Measurements from ENCODE around the gene ALOX12. TPM values are rescaled to one million over a fixed set of nuclear protein-coding genes. Genes with fewer than 3 reads are reported as not detected.
A peak's percentile ranks its signal among the peaks of the same experiment; 100 is the strongest.
"Not testable (repeated sequence)": the region's sequence is repeated elsewhere in the genome, so short reads cannot be mapped to it uniquely, and the experiment has no call there.

ALOX12 gene
- total RNA-seq, 1 donor: not detected

DNA sequence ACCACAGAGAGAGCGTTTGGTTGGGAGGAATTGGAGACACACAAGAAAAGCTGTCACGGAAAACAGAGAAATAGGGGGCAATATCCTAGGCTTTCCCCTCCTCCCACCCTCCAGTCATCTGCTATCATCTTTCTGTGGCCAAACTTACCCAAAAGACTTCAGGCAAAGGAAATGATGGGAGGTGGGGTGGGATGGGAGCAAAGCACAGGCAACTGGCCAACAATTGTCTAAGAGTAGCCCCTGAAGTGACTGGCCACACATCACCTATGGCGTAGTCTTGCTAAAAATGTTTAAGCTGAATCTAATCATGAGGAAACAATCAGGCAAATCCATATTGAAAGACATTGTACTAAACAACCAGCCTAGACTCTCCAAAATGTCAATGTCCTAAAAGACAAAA lies 46.9 kb upstream of the ALOX12 start:
- Histone ChIP-seq H3K27ac (ENCODE audit: low read depth, low read length) (no peak overlapping the region), H3K4me3 (ENCODE audit: insufficient read depth, low read length) (no peak overlapping the region), H3K27me3 (ENCODE audit: insufficient read depth, low read length) (no peaks in the 10 kb centered on the region), H2AFZ (ENCODE audit: low read length) (peak overlapping the region; percentile 16), H4K20me1 (ENCODE audit: insufficient read depth, low read length) (no peaks in the 10 kb centered on the region), H3K4me2 (ENCODE audit: insufficient read depth, low read length) (no peak overlapping the region), H3K79me2 (ENCODE audit: insufficient read depth, low read length) (no peaks in the 10 kb centered on the region), H3K4me1 (ENCODE audit: insufficient read depth, low read length) (no peaks in the 10 kb centered on the region), H3K9me3 (ENCODE audit: low read depth, low read length) (no peaks in the 10 kb centered on the region), H3K36me3 (ENCODE audit: insufficient read depth, low read length) (no peaks in the 10 kb centered on the region)
- TF ChIP-seq, protein P1, sequence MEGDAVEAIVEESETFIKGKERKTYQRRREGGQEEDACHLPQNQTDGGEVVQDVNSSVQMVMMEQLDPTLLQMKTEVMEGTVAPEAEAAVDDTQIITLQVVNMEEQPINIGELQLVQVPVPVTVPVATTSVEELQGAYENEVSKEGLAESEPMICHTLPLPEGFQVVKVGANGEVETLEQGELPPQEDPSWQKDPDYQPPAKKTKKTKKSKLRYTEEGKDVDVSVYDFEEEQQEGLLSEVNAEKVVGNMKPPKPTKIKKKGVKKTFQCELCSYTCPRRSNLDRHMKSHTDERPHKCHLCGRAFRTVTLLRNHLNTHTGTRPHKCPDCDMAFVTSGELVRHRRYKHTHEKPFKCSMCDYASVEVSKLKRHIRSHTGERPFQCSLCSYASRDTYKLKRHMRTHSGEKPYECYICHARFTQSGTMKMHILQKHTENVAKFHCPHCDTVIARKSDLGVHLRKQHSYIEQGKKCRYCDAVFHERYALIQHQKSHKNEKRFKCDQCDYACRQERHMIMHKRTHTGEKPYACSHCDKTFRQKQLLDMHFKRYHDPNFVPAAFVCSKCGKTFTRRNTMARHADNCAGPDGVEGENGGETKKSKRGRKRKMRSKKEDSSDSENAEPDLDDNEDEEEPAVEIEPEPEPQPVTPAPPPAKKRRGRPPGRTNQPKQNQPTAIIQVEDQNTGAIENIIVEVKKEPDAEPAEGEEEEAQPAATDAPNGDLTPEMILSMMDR (IDR thresholded peaks at IDR 0.05; ENCODE audit: extremely low read depth, low read depth, low read length): no peak
- no peak for DNase-seq (ENCODE audit: insufficient read length, low spot score, missing footprints)

DNA sequence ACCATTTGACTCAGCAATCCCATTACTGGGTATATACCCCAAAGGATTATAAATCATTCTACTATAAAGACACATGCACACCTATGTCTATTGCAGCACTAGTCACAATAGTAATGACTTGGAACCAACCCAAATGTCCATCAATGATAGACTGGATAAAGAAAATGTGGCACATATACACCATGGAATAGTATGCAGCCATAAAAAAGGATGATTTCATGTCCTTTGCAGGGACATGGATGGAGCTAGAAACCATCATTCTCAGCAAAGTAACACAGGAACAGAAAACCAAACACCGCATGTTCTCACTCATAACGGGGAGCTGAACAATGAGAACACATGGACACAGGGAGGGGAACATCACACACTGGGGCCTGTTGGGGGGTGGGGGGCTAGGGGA lies 44.9 kb upstream of the ALOX12 start:
- not testable (repeated sequence) for DNase-seq (ENCODE audit: insufficient read length, low spot score, missing footprints); H3K79me2 ChIP-seq (ENCODE audit: insufficient read depth, low read length); H3K27ac ChIP-seq (ENCODE audit: low read depth, low read length); H3K9me3 ChIP-seq (ENCODE audit: low read depth, low read length); H3K4me3 ChIP-seq (ENCODE audit: insufficient read depth, low read length); H2AFZ ChIP-seq (ENCODE audit: low read length); H3K36me3 ChIP-seq (ENCODE audit: insufficient read depth, low read length); H3K27me3 ChIP-seq (ENCODE audit: insufficient read depth, low read length); H4K20me1 ChIP-seq (ENCODE audit: insufficient read depth, low read length); H3K4me1 ChIP-seq (ENCODE audit: insufficient read depth, low read length); H3K4me2 ChIP-seq (ENCODE audit: insufficient read depth, low read length)

DNA sequence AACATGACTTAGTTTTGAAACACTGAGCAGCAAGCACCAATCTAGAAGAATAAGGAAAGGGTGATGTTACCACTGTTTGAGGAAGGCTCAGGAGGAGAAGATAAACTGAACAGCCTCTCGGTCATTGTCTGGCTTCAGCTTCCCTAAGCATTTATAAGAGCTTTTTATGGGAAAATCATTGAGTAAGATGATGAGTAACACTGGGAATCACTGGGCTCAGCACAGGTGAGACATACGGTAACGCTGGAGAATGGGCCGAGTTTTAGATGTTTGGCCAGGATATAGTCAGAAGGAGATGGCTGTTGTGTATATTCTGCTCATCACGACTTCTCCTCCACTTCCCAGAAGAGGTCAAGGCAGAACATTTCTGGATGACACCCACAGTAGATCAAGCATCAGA lies 42.2 kb upstream of the ALOX12 start:
- no peak overlapping the region for H3K4me2 ChIP-seq (ENCODE audit: insufficient read depth, low read length)
- H4K20me1 ChIP-seq (ENCODE audit: insufficient read depth, low read length): no peaks in the 10 kb centered on the region
- DNase-seq (ENCODE audit: insufficient read length, low spot score, missing footprints): no peak
- H3K27ac ChIP-seq (ENCODE audit: low read depth, low read length): no peak overlapping the region
- H3K9me3 ChIP-seq (ENCODE audit: low read depth, low read length): no peaks in the 10 kb centered on the region
- H3K79me2 ChIP-seq (ENCODE audit: insufficient read depth, low read length): no peaks in the 10 kb centered on the region
- no peaks in the 10 kb centered on the region for H3K36me3 ChIP-seq (ENCODE audit: insufficient read depth, low read length)
- H3K4me3 ChIP-seq (ENCODE audit: insufficient read depth, low read length): no peak overlapping the region
- TF ChIP-seq, protein P1 (IDR thresholded peaks at IDR 0.05; ENCODE audit: extremely low read depth, low read depth, low read length): no peak
- H3K27me3 ChIP-seq (ENCODE audit: insufficient read depth, low read length): no peaks in the 10 kb centered on the region
- no peaks in the 10 kb centered on the region for H3K4me1 ChIP-seq (ENCODE audit: insufficient read depth, low read length)
- H2AFZ ChIP-seq (ENCODE audit: low read length): no peak overlapping the region

DNA sequence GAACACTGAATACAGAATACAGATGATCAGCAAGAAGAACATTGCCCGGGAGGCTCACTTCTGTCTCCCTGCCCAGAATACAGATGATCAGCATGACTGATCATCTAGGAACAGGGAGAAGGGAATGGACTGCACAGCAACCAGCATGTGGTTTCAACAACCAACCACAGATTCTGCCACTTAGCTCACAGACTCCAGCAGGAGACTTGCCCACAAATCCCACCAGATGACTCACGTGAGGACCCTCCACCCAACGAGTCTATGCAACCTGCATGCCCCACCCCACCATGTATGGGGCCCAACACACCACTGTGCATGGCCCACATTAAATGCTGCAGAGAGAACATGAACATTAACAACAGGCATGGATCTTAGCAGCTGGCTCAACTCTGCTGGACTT lies 36.1 kb upstream of the ALOX12 start:
- H3K36me3 ChIP-seq (ENCODE audit: insufficient read depth, low read length): no peaks in the 10 kb centered on the region
- TF ChIP-seq, protein P1 (IDR thresholded peaks at IDR 0.05; ENCODE audit: extremely low read depth, low read depth, low read length): no peak
- H3K27ac ChIP-seq (ENCODE audit: low read depth, low read length): no peak overlapping the region
- no peak overlapping the region for H2AFZ ChIP-seq (ENCODE audit: low read length)
- no peak overlapping the region for H3K4me2 ChIP-seq (ENCODE audit: insufficient read depth, low read length)
- DNase-seq (ENCODE audit: insufficient read length, low spot score, missing footprints): no peak
- peaks cover 4% of the 10 kb centered on the region for H3K27me3 ChIP-seq (ENCODE audit: insufficient read depth, low read length)
- no peaks in the 10 kb centered on the region for H3K9me3 ChIP-seq (ENCODE audit: low read depth, low read length)
- H4K20me1 ChIP-seq (ENCODE audit: insufficient read depth, low read length): no peaks in the 10 kb centered on the region
- no peak overlapping the region for H3K4me3 ChIP-seq (ENCODE audit: insufficient read depth, low read length)
- no peaks in the 10 kb centered on the region for H3K4me1 ChIP-seq (ENCODE audit: insufficient read depth, low read length)
- no peaks in the 10 kb centered on the region for H3K79me2 ChIP-seq (ENCODE audit: insufficient read depth, low read length)
